MM.1S (cell line): ENCODE results near the gene AMIGO3.

ENCODE experiments used
- DNase-seq: peaks from one replicate; pipeline ENCODE4 v3.0.0-alpha.2; 2015
- H2AFZ ChIP-seq: fragments of 300-600 bp; sonication (generic); 2 replicates; pipeline ENCODE4 v1.6.0; 2016; ENCODE audit warnings: antibody characterized with exemption, low read length
- H3F3A ChIP-seq: fragments of 300-600 bp; sonication (generic); 2 replicates; pipeline ENCODE4 v1.6.1; 2016; ENCODE audit warnings: mild to moderate bottlenecking, antibody characterized with exemption, low read length, moderate library complexity, mixed read lengths; ENCODE audit not compliant: insufficient read depth
- H3K27ac ChIP-seq: fragments of 300-600 bp; sonication (generic); 2 replicates; pipeline ENCODE4 v1.5.1; 2016; ENCODE audit warnings: mild to moderate bottlenecking, low read length
- H3K27me3 ChIP-seq: fragments of 300-600 bp; sonication (generic); replicated peaks from 2 replicates; pipeline ENCODE4 v1.6.0; 2016; ENCODE audit warnings: low read length; ENCODE audit not compliant: insufficient read depth
- H3K36me3 ChIP-seq: fragments of 300-600 bp; sonication (generic); replicated peaks from 2 replicates; pipeline ENCODE4 v1.6.1; 2016; ENCODE audit warnings: mild to moderate bottlenecking, low read length, mixed read lengths; ENCODE audit not compliant: insufficient read depth
- H3K4me1 ChIP-seq: fragments of 300-600 bp; sonication (generic); 2 replicates; pipeline ENCODE4 v1.6.1; 2016; ENCODE audit warnings: low read length, mixed read lengths
- H3K4me2 ChIP-seq: fragments of 300-600 bp; sonication (generic); 2 replicates; pipeline ENCODE4 v1.6.0; 2016; ENCODE audit warnings: low read depth, low read length
- H3K4me3 ChIP-seq: fragments of 300-600 bp; sonication (generic); 2 replicates; pipeline ENCODE4 v1.5.1; 2016; ENCODE audit warnings: low read length, mixed read lengths
- H3K79me2 ChIP-seq: fragments of 300-600 bp; sonication (generic); 2 replicates; pipeline ENCODE4 v1.6.1; 2016; ENCODE audit warnings: mixed run types, low read length, mixed read lengths
- H3K9ac ChIP-seq: fragments of 300-600 bp; sonication (generic); 2 replicates; pipeline ENCODE4 v1.6.1; 2016; ENCODE audit warnings: low read length, mixed read lengths
- H3K9me2 ChIP-seq: fragments of 300-600 bp; sonication (generic); replicated peaks from 2 replicates; pipeline ENCODE4 v1.6.1; 2016; ENCODE audit warnings: mild to moderate bottlenecking, low read length, mixed read lengths; ENCODE audit not compliant: insufficient read depth
- H3K9me3 ChIP-seq: fragments of 300-600 bp; sonication (generic); replicated peaks from 2 replicates; pipeline ENCODE4 v1.6.1; 2016; ENCODE audit warnings: mild to moderate bottlenecking, low read length, mixed read lengths; ENCODE audit not compliant: insufficient read depth
- H4K20me1 ChIP-seq: fragments of 300-600 bp; sonication (generic); 2 replicates; pipeline ENCODE4 v1.6.1; 2016; ENCODE audit warnings: mild to moderate bottlenecking, low read length, moderate library complexity, mixed read lengths; ENCODE audit not compliant: insufficient read depth
- CTCF ChIP-seq: fragments of 300-600 bp; sonication (generic); IDR thresholded peaks from 2 replicates; pipeline ENCODE4 v1.5.1; 2016; ENCODE audit warnings: antibody characterized with exemption, low read length, mixed read lengths
- EZH2 ChIP-seq: fragments of 300-600 bp; sonication (generic); optimal IDR thresholded peaks from 2 replicates; pipeline ENCODE3; 2017; ENCODE audit warnings: low read depth, mild to moderate bottlenecking, antibody characterized with exemption, low read length, mixed read lengths
- EZH2phosphoT487 ChIP-seq: fragments of 300-600 bp; sonication (generic); IDR thresholded peaks from 2 replicates; pipeline ENCODE4 v1.6.1; 2018; ENCODE audit warnings: antibody characterized with exemption, low read length

AMIGO3 gene

GRCh38 chr3:49732597-49732996, 13.1 kb upstream of the AMIGO3 start:
- no peak overlapping the region for H3K9ac ChIP-seq
- H3K4me3 ChIP-seq, result no peak overlapping the region
- no peaks in the 10 kb centered on the region for H3K27me3 ChIP-seq
- H3K9me3 ChIP-seq, result no peaks in the 10 kb centered on the region
- no peaks in the 10 kb centered on the region for H3K9me2 ChIP-seq
- TF ChIP-seq CTCF (no peak), EZH2 (no peak)
- H3K4me1 ChIP-seq, result no peaks in the 10 kb centered on the region
- no peaks in the 10 kb centered on the region for H4K20me1 ChIP-seq
- H3K79me2 ChIP-seq, result peaks cover 11% of the 10 kb centered on the region
- no peaks in the 10 kb centered on the region; the same call in 1 of the 2 replicates for H3K36me3 ChIP-seq
- H3K27ac ChIP-seq, result no peak overlapping the region
- DNase-seq, result no peak
- no peaks in the 10 kb centered on the region for H3F3A ChIP-seq
- H2AFZ ChIP-seq, result no peak overlapping the region
- H3K4me2 ChIP-seq, result no peak overlapping the region

- no peaks in the 10 kb centered on the region; the same call in 1 of the 2 replicates for H3K36me3 ChIP-seq
- TF ChIP-seq CTCF (no peak), EZH2phosphoT487 (no peak), EZH2 (no peak)
These were observed 10.6 kb upstream of the AMIGO3 start for GRCh38 chr3:49729966-49730609.

GRCh38 chr3:49727924-49728361, 8.5 kb upstream of the AMIGO3 start:
- Histone ChIP-seq H4K20me1 (no peaks in the 10 kb centered on the region), H3K9ac (no peak overlapping the region), H2AFZ (no peak overlapping the region), H3F3A (peaks cover 16% of the 10 kb centered on the region), H3K9me2 (no peaks in the 10 kb centered on the region), H3K9me3 (no peaks in the 10 kb centered on the region), H3K79me2 (peaks cover 10% of the 10 kb centered on the region), H3K27ac (no peak overlapping the region), H3K4me1 (peaks cover 9% of the 10 kb centered on the region), H3K27me3 (no peaks in the 10 kb centered on the region), H3K4me2 (no peak overlapping the region), H3K36me3 (no peaks in the 10 kb centered on the region; the same call in 1 of the 2 replicates), H3K4me3 (no peak overlapping the region)
- TF ChIP-seq EZH2phosphoT487, result no peak
- no peak for TF ChIP-seq CTCF
- no peak for TF ChIP-seq EZH2
- DNase-seq, result no peak

More at GRCh38 chr3:49729966-49730609, 10.6 kb upstream of the AMIGO3 start:
- Histone ChIP-seq H2AFZ (no peak overlapping the region), H3K27ac (no peak overlapping the region), H3K79me2 (peaks cover 6% of the 10 kb centered on the region; the same call in 1 of the 2 replicates), H3K9me2 (no peaks in the 10 kb centered on the region), H3K27me3 (no peaks in the 10 kb centered on the region), H3K9ac (no peak overlapping the region), H3K9me3 (no peaks in the 10 kb centered on the region), H3K4me3 (no peak overlapping the region), H3K4me2 (no peak overlapping the region), H3F3A (peaks cover 2% of the 10 kb centered on the region; the same call in 1 of the 2 replicates), H3K4me1 (peaks cover 2% of the 10 kb centered on the region; the same call in 1 of the 2 replicates), H4K20me1 (no peaks in the 10 kb centered on the region)
- DNase-seq, result no peak
